GM12891 (cell line): ENCODE data around the gene SRGAP2.
"Not testable (repeated sequence)": the region's sequence is repeated elsewhere in the genome, so short reads cannot be mapped to it uniquely, and the experiment has no call there.

Experiments used
- POLR2A ChIP-seq: IDR thresholded peaks from 2 replicates; pipeline ENCODE4 v1.6.1; 2011; ENCODE audit warnings: low read depth, low read length, control low read depth
- POLR2AphosphoS5 ChIP-seq: IDR thresholded peaks from 2 replicates; pipeline ENCODE4 v1.6.1; 2011; ENCODE audit warnings: low read depth, low read length, control low read depth
- POU2F2 ChIP-seq: IDR thresholded peaks from 2 replicates; pipeline ENCODE4 v1.6.1; 2011; ENCODE audit warnings: low read depth, mild to moderate bottlenecking, control low read depth, low read length, moderate library complexity
- TAF1 ChIP-seq: IDR thresholded peaks from 2 replicates; pipeline ENCODE4 v1.6.1; 2011; ENCODE audit warnings: low read depth, low read length, control low read depth

DNA sequence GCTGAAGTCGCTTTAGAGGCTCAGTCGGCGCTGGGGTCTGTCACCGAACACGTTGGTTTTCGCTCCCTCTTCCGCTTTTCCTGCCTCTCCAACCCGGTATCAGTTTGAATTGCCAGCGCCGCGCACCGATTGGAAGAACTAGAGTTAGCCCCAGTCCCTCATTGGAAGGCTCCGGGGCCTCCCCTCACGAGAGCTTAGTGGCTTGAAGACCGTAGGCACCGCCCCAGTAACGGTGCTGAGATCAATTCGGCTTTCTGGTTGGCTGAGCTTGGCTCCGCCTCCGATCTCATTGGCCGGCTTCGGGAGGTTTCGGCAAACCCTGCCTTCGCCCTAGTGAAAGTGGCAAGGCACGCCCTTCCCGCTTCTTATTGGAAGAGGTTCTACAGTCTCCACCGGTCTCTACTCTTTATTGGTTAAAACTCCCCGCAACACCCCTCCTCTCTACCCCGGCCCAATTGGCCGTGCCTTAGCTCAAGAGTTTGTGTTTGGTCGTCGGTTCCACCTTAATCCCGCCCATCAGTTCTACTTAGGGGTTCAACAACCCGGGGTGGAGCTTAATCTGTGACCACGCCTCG, 465 bp upstream of the SRGAP2 start, which contains the start of gene FAM72A:
- not testable (repeated sequence) for TF ChIP-seq POLR2A, TAF1, POLR2AphosphoS5, POU2F2
